Tibial nerve (tissue), 4 donors: ENCODE data around the gene TBC1D16. TPM values are rescaled to one million over a fixed set of nuclear protein-coding genes. Genes with fewer than 3 reads are reported as not detected.

ENCODE experiments used
- DNase-seq, 2 donors: peaks; one replicate each; pipeline ENCODE4 v3.0.0-alpha.2; 2019; ENCODE audit warnings: low spot score in 2 of 2
- H3K27ac ChIP-seq, 4 donors: fragments of 200-600 bp; sonication (generic) in 3 of 4; one replicate each; pipeline ENCODE4 v1.5.1; 2017 to 2019; ENCODE audit warnings: mild to moderate bottlenecking in 1 of 4
- H3K27me3 ChIP-seq, 2 donors: fragments of 200-600 bp; sonication (generic) in 1 of 2; one replicate each; pipeline versions ENCODE4 v1.5.1 to v1.6.0; 2017 to 2019
- H3K36me3 ChIP-seq, 3 donors: fragments of 200-600 bp; sonication (generic); one replicate each; pipeline ENCODE4 v1.5.1; 2018 to 2019
- H3K4me1 ChIP-seq, 4 donors: fragments of 200-600 bp; sonication (generic) in 3 of 4; one replicate each; pipeline ENCODE4 v1.5.1; 2017 to 2019
- H3K4me3 ChIP-seq, 4 donors: fragments of 200-600 bp; sonication (generic) in 3 of 4; one replicate each; pipeline ENCODE4 v1.5.1; 2017 to 2019; ENCODE audit warnings: mild to moderate bottlenecking in 1 of 4, moderate library complexity in 1 of 4
- H3K9me3 ChIP-seq, 4 donors: fragments of 200-600 bp; sonication (generic) in 3 of 4; one replicate each; pipeline ENCODE4 v1.5.1; 2017 to 2019
- EP300 ChIP-seq, 2 donors: sonication (generic); formaldehyde crosslinking; IDR thresholded peaks; one replicate each; pipeline ENCODE4 v1.6.1; 2017; ENCODE audit warnings: antibody characterized with exemption in 2 of 2, mild to moderate bottlenecking in 1 of 2
- POLR2A ChIP-seq, 2 donors: fragments of 450-650 bp; IDR thresholded peaks; one replicate each; pipeline ENCODE4 v1.6.1; 2017; ENCODE audit warnings: antibody characterized with exemption in 2 of 2, mild to moderate bottlenecking in 2 of 2, moderate library complexity in 2 of 2
- WGBS, 2 donors: methylation state at CpG; one replicate each; pipeline ENCODE4 v1.1.5; 2018; 5-methylcytosine and 5-hydroxymethylcytosine counted together
- total RNA-seq, 4 donors: library from RNA; depleted of rRNA; stranded (reverse); fragments of >200 nt; gene quantifications; one replicate each; pipeline ENCODE4 v1.1.0, GENCODE V29; 2016
- TF ChIP-seq, protein P1 (sequence below), 5 experiments: fragments of 200-600 bp in 3 of 5; fragments of 450-650 bp in 2 of 5; sonication (generic) in 3 of 5; IDR thresholded peaks; one replicate each; pipeline ENCODE4 v1.5.1; 2016 to 2019; ENCODE audit warnings: antibody characterized with exemption in 5 of 5, mild to moderate bottlenecking in 3 of 5, moderate library complexity in 2 of 5

Gene TBC1D16
- total RNA-seq, 4 donors from 2014 or later: 48.3 to 68.4 (median 58.1) TPM

DNA sequence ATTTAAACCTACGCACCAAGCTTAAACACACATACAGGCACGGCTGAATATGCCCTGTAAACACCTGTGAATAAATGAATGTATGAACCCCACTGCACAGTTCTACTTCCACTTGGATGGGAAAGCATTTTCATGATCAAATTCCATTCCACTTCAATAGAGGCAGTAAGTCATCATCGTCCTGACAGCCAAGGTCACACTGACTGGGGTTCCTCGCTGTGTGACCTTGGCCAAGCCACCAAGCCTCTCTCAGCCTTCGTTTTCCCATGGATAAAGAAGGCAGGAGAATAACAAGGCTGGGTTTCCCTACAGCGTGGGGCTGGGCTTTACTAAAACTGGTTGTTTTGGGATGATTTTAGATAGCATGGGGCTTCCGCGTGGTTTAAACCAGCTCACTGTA lies 82.8 kb downstream of the TBC1D16 start:
- no peak for DNase-seq
- 83 to 88% methylated on average over 8 of the region's 8 CpGs for WGBS, 2 donors
- Histone ChIP-seq H3K4me3 (no peak overlapping the region), H3K4me1 (peaks cover 0 to 39% (median 21%) of the 10 kb centered on the region in 4 donors), H3K27ac (peak overlapping the region in 2 of 4 donors; percentile 89), H3K27me3 (no peaks in the 10 kb centered on the region), H3K36me3 (peaks cover 0 to 31% (median 0%) of the 10 kb centered on the region in 3 donors), H3K9me3 (no peaks in the 10 kb centered on the region)
- TF ChIP-seq EP300 (IDR thresholded peaks at IDR 0.05) (no peak), POLR2A (IDR thresholded peaks at IDR 0.05) (no peak)
- TF ChIP-seq, protein P1, sequence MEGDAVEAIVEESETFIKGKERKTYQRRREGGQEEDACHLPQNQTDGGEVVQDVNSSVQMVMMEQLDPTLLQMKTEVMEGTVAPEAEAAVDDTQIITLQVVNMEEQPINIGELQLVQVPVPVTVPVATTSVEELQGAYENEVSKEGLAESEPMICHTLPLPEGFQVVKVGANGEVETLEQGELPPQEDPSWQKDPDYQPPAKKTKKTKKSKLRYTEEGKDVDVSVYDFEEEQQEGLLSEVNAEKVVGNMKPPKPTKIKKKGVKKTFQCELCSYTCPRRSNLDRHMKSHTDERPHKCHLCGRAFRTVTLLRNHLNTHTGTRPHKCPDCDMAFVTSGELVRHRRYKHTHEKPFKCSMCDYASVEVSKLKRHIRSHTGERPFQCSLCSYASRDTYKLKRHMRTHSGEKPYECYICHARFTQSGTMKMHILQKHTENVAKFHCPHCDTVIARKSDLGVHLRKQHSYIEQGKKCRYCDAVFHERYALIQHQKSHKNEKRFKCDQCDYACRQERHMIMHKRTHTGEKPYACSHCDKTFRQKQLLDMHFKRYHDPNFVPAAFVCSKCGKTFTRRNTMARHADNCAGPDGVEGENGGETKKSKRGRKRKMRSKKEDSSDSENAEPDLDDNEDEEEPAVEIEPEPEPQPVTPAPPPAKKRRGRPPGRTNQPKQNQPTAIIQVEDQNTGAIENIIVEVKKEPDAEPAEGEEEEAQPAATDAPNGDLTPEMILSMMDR (IDR thresholded peaks at IDR 0.05): no peak

DNA sequence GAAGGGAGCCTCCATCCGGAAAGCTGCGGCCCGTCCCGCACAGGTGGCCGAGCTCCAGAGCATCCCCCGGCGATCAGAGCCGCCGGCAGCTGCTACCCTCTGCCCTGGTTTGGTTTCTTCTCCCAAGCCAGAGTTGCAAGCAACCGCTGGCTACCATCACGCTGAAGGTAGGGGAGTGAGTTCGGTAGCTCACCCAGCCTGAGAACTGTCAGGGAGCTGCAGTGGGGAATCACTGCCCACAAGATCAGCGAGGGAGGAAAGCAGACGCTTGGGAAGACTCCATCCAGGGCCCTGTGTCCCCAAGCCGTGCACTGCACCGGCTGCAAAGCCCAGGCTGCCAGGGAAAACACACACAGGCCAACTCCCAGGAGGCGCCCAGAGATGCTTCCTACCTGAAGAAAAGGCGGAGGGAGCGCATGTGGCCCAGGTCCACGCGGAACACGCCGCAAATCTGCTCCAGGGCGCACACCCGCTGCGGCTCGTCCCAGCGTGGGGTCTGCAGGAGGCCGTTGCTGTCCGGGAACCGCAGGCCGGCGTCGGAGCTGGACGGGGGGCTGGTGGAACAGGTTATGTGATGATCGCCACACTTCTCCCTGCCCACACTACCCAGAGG lies 83.3 kb downstream of the TBC1D16 start:
- TF ChIP-seq POLR2A (IDR thresholded peaks at IDR 0.05): no peak
- no peak for TF ChIP-seq EP300 (IDR thresholded peaks at IDR 0.05)
- TF ChIP-seq, protein P1 (IDR thresholded peaks at IDR 0.05): no peak
- Histone ChIP-seq H3K36me3 (peaks cover 0 to 36% (median 0%) of the 10 kb centered on the region in 3 donors), H3K4me3 (peak overlapping the region in 1 of 4 donors; percentile 11), H3K4me1 (peaks cover 0 to 39% (median 21%) of the 10 kb centered on the region in 4 donors), H3K27ac (peak overlapping the region; percentile 53 to 89 (median 83)), H3K9me3 (no peaks in the 10 kb centered on the region), H3K27me3 (no peaks in the 10 kb centered on the region)
- WGBS, 2 donors: 49 to 56% methylated on average over 33 to 36 of the region's 36 CpGs
- DNase-seq: no peak

DNA sequence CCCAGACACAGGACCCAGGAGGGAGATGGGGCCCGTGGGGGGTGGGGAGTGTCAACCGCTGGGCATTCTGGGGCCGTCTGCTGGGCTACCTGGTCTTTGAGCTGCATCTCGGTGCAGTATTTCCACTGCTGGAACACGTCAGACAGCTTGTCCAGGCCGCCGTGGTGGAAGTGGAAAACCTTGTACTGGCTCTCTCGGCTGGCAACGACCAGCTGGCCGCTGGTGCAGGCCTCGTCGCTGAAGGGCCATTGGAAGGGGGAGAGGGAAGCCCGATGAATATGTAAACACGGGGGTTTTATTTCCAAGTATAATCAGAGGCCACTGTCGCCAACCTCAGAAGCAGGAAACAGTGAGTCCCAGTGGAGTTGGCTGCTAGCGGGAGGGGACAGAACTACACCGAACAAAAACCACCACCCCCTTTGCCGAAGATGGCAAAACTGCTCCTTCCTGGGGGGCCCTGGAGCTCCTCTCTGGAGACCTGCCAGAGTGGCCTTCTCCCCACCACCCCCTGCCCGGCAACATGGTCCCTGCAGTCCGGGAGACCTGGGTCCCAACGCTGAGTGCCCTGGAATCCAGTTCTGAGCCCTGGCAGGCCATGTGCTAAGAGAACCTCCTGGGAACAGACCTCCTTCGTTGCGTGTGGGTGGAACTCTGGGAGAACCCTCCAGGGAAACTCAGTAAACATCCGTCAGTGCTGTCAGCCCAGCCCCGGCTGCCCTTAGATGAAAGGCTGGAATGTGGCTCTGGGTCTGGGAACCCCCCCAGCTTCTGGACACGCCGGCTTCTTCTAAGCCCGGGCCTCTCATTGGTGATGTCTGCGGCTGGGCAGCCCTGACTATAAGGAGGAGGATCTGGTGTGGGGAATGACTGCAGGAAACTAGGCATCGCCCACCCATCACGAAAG lies 84.1 kb downstream of the TBC1D16 start:
- Histone ChIP-seq H3K27me3 (no peaks in the 10 kb centered on the region), H3K4me1 (peaks cover 0 to 39% (median 21%) of the 10 kb centered on the region in 4 donors), H3K9me3 (no peaks in the 10 kb centered on the region), H3K36me3 (peaks cover 0 to 44% (median 3%) of the 10 kb centered on the region in 3 donors), H3K27ac (peak overlapping the region; percentile 53 to 89 (median 83)), H3K4me3 (peak overlapping the region; percentile 2 to 29 (median 4))
- WGBS, 2 donors: 19 to 24% methylated on average over 25 to 30 of the region's 31 CpGs
- no peak for DNase-seq
- TF ChIP-seq EP300 (IDR thresholded peaks at IDR 0.05) (peak in 1 of 2 donors; percentile 64), POLR2A (IDR thresholded peaks at IDR 0.05) (peak in 1 of 2 donors; percentile 20)
- TF ChIP-seq, protein P1 (IDR thresholded peaks at IDR 0.05): peak in 2 of 5 experiments; percentile 9 to 31

DNA sequence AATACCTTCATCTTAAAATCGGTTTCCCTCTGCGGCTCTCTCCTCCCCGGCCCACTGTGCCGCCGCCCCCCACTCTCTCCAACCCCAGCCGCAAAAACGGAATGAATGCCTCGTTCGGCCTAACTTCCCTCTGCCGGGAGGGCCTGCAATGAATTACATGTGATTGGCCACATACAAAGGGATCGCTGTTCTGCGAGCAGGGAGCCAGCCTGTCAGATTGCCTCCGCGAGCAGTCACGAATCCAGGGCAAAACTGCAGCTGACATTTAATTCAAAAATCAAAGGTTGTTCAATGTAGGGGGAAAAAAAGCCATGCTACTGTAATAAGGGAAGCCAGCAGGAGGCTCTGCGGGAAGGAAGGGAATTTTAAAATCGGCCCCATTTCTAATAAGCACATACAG lies 84.9 kb downstream of the TBC1D16 start:
- peaks cover 0 to 39% (median 21%) of the 10 kb centered on the region in 4 donors for H3K4me1 ChIP-seq
- peak overlapping the region in 3 of 4 donors; percentile 2 to 29 (median 2) for H3K4me3 ChIP-seq
- DNase-seq: no peak
- peaks cover 0 to 52% (median 3%) of the 10 kb centered on the region in 3 donors for H3K36me3 ChIP-seq
- no peaks in the 10 kb centered on the region for H3K27me3 ChIP-seq
- peak overlapping the region; percentile 53 to 89 (median 83) for H3K27ac ChIP-seq
- TF ChIP-seq, protein P1 (IDR thresholded peaks at IDR 0.05): peak in 2 of 5 experiments; percentile 21 to 24
- peak in 1 of 2 donors; percentile 54 for TF ChIP-seq EP300 (IDR thresholded peaks at IDR 0.05)
- no peak for TF ChIP-seq POLR2A (IDR thresholded peaks at IDR 0.05)
- no peaks in the 10 kb centered on the region for H3K9me3 ChIP-seq
- WGBS, 2 donors: 41 to 45% methylated on average over 17 of the region's 17 CpGs
